H9 (cell line): Measurements from ENCODE around the gene UBASH3A. TPM values are rescaled to one million over a fixed set of nuclear protein-coding genes. Genes with fewer than 3 reads are reported as not detected.
A peak's percentile ranks its signal among the peaks of the same experiment; 100 is the strongest.

Source experiments
- DNase-seq: peaks from one replicate; pipeline ENCODE4 v3.0.0-alpha.2; 2017
- H2AFZ ChIP-seq: one replicate; pipeline ENCODE4 v1.6.1; 2013; ENCODE audit warnings: mild to moderate bottlenecking, low read length, control low read depth, moderate library complexity
- H2AK5ac ChIP-seq: 2 replicates; pipeline ENCODE4 v1.6.1; 2013; ENCODE audit warnings: low read length, control low read depth, mixed read lengths; ENCODE audit not compliant: insufficient read length
- H2BK120ac ChIP-seq: one replicate; pipeline ENCODE4 v1.6.1; 2013; ENCODE audit warnings: low read depth, mild to moderate bottlenecking, low read length, control low read depth, inconsistent platforms; ENCODE audit not compliant: poor library complexity, severe bottlenecking
- H2BK12ac ChIP-seq: 2 replicates; pipeline ENCODE4 v1.6.1; 2013; ENCODE audit warnings: low read length, control low read depth, mixed read lengths, low read depth; ENCODE audit not compliant: insufficient read length
- H2BK15ac ChIP-seq: 2 replicates; pipeline ENCODE4 v1.6.1; 2013; ENCODE audit warnings: low read depth, low read length, control low read depth
- H2BK20ac ChIP-seq: one replicate; pipeline ENCODE4 v1.6.1; 2013; ENCODE audit warnings: low read depth, mild to moderate bottlenecking, low read length, control low read depth, inconsistent platforms; ENCODE audit not compliant: poor library complexity, severe bottlenecking
- H2BK5ac ChIP-seq: 2 replicates; pipeline ENCODE4 v1.6.1; 2013; ENCODE audit warnings: low read length, control low read depth, mixed read lengths; ENCODE audit not compliant: insufficient read length
- H3K14ac ChIP-seq: 2 replicates; pipeline ENCODE4 v1.6.1; 2013; ENCODE audit warnings: low read length, control low read depth; ENCODE audit not compliant: insufficient read depth
- H3K18ac ChIP-seq: 2 replicates; pipeline ENCODE4 v1.6.1; 2013; ENCODE audit warnings: low read depth, mild to moderate bottlenecking, mixed read lengths, low read length, control low read depth; ENCODE audit not compliant: insufficient read length
- H3K23ac ChIP-seq: 2 replicates; pipeline ENCODE4 v1.6.1; 2013; ENCODE audit warnings: low read length, control low read depth, mixed read lengths, low read depth; ENCODE audit not compliant: insufficient read length
- H3K23me2 ChIP-seq: 2 replicates; pipeline ENCODE4 v1.6.1; 2013; ENCODE audit warnings: low read depth, mild to moderate bottlenecking, mixed read lengths, low read length, control low read depth; ENCODE audit not compliant: insufficient read length, poor library complexity, severe bottlenecking
- H3K27ac ChIP-seq: 2 replicates; pipeline ENCODE4 v1.5.1; 2013; ENCODE audit warnings: low read length, control low read depth, mixed read lengths, low read depth; ENCODE audit not compliant: insufficient read length
- H3K27me3 ChIP-seq: 2 replicates; pipeline ENCODE4 v1.6.1; 2013; ENCODE audit warnings: low read length, control low read depth, inconsistent platforms; ENCODE audit not compliant: insufficient read depth
- H3K4ac ChIP-seq: 2 replicates; pipeline ENCODE4 v1.6.1; 2013; ENCODE audit warnings: low read depth, mild to moderate bottlenecking, control low read depth, inconsistent platforms, low read length, moderate library complexity
- H3K4me1 ChIP-seq: 2 replicates; pipeline ENCODE4 v1.6.1; 2013; ENCODE audit warnings: low read length, control low read depth, inconsistent platforms; ENCODE audit not compliant: insufficient read depth
- H3K4me2 ChIP-seq: 2 replicates; pipeline ENCODE4 v1.6.1; 2013; ENCODE audit warnings: low read length, control low read depth, mixed read lengths; ENCODE audit not compliant: insufficient read length, insufficient read depth
- H3K56ac ChIP-seq: 2 replicates; pipeline ENCODE4 v1.6.1; 2013; ENCODE audit warnings: low read depth, mild to moderate bottlenecking, mixed read lengths, low read length, control low read depth; ENCODE audit not compliant: insufficient read length
- H3K79me1 ChIP-seq: 2 replicates; pipeline ENCODE4 v1.6.1; 2013; ENCODE audit warnings: low read depth, mild to moderate bottlenecking, moderate library complexity, low read length, control low read depth, inconsistent platforms; ENCODE audit not compliant: insufficient read depth, poor library complexity, severe bottlenecking
- H3K79me2 ChIP-seq: 2 replicates; pipeline ENCODE4 v1.6.1; 2013; ENCODE audit warnings: low read length, control low read depth, inconsistent platforms; ENCODE audit not compliant: insufficient read depth
- H3K9ac ChIP-seq: 2 replicates; pipeline ENCODE4 v1.6.1; 2013; ENCODE audit warnings: low read length, control low read depth, mixed read lengths; ENCODE audit not compliant: insufficient read length; ENCODE audit errors: extremely low read depth
- H3K9me3 ChIP-seq: one replicate; pipeline ENCODE4 v1.6.1; 2013; ENCODE audit warnings: low read depth, low read length, inconsistent platforms; ENCODE audit not compliant: control insufficient read depth
- H3T11ph ChIP-seq: one replicate; pipeline ENCODE4 v1.6.1; 2013; ENCODE audit warnings: mild to moderate bottlenecking, low read length, control low read depth, inconsistent platforms
- H4K20me1 ChIP-seq: one replicate; pipeline ENCODE4 v1.6.1; 2013; ENCODE audit not compliant: control insufficient read depth, insufficient read length, insufficient read depth
- H4K5ac ChIP-seq: 2 replicates; pipeline ENCODE4 v1.6.1; 2013; ENCODE audit warnings: low read depth, mild to moderate bottlenecking, mixed read lengths, low read length, control low read depth; ENCODE audit not compliant: insufficient read length
- H4K8ac ChIP-seq: replicated peaks from 2 replicates; pipeline ENCODE4 v1.6.1; 2013; ENCODE audit warnings: low read length, control low read depth, mixed read lengths, low read depth; ENCODE audit not compliant: insufficient read length
- H4K91ac ChIP-seq: 2 replicates; pipeline ENCODE4 v1.6.1; 2013; ENCODE audit warnings: low read depth, mild to moderate bottlenecking, moderate library complexity, mixed read lengths, low read length, control low read depth; ENCODE audit not compliant: insufficient read length
- H3K27ac Mint-ChIP-seq, 3 experiments: 2 replicates in 2 of 3; 3 replicates in 1 of 3; pipeline ENCODE4 v1.8.0; 2020 to 2021; ENCODE audit warnings: mixed read lengths in 3 of 3, mild to moderate bottlenecking in 1 of 3, moderate library complexity in 1 of 3
- H3K27me3 Mint-ChIP-seq: 2 replicates; pipeline ENCODE4 v1.8.0; 2021; ENCODE audit warnings: low read depth, mild to moderate bottlenecking, moderate library complexity, mixed read lengths
- H3K36me3 Mint-ChIP-seq, 3 experiments: 2 replicates in 2 of 3; 3 replicates in 1 of 3; pipeline ENCODE4 v1.8.0; 2020 to 2021; ENCODE audit warnings: low read depth in 3 of 3, mixed read lengths in 3 of 3; ENCODE audit not compliant: insufficient read depth in 1 of 3
- H3K4me1 Mint-ChIP-seq, 2 experiments: 2 replicates each; pipeline ENCODE4 v1.8.0; 2020; ENCODE audit warnings: mixed read lengths in 2 of 2
- H3K4me3 Mint-ChIP-seq, 2 experiments: 2 replicates in 1 of 2; 3 replicates in 1 of 2; pipeline ENCODE4 v1.8.0; 2020 to 2021; ENCODE audit warnings: mild to moderate bottlenecking in 2 of 2, mixed read lengths in 2 of 2, moderate library complexity in 1 of 2
- H3K9me3 Mint-ChIP-seq, 2 experiments: 2 replicates in 1 of 2; 3 replicates in 1 of 2; pipeline ENCODE4 v1.8.0; 2020; ENCODE audit warnings: mild to moderate bottlenecking in 2 of 2, mixed read lengths in 2 of 2, moderate library complexity in 1 of 2
- CTCF ChIP-seq: fragments of 200-600 bp; sonication (generic); conservative IDR thresholded peaks from 3 replicates; pipeline ENCODE4 v1.8.0; 2021; ENCODE audit warnings: antibody characterized with exemption, mild to moderate bottlenecking
- WGBS: extraction: QIAGEN DNeasy Blood & Tissue Kit; methylation state at CpG from one replicate; pipeline ENCODE4 v1.1.7; 2013; ENCODE audit warnings: missing lambda C conversion rate, low lambda C conversion rate, mixed read lengths; ENCODE audit not compliant: insufficient read length; ENCODE audit errors: extremely low coverage; 5-methylcytosine and 5-hydroxymethylcytosine counted together
- total RNA-seq: library from RNA; stranded (reverse); gene quantifications from 2 replicates; pipeline ENCODE4 v1.2.1, GENCODE V29; 2021

Gene UBASH3A
- total RNA-seq, 1 experiment from 2014 or later: not detected

GRCh38 chr21:42374864-42375499, 28.7 kb upstream of the UBASH3A start:
- H4K20me1 ChIP-seq: no peaks in the 10 kb centered on the region
- no peak overlapping the region for H4K91ac ChIP-seq
- no peak overlapping the region for H2BK20ac ChIP-seq
- H3K79me2 ChIP-seq: no peaks in the 10 kb centered on the region
- no peak overlapping the region for H3K27ac Mint-ChIP-seq
- no peaks in the 10 kb centered on the region for H3K9me3 ChIP-seq
- no peak overlapping the region for H4K5ac ChIP-seq
- H3K9me3 Mint-ChIP-seq: no peaks in the 10 kb centered on the region; a peak in 1 of 5 replicates
- no peak overlapping the region for H4K8ac ChIP-seq
- peak overlapping the region; percentile 29; the same call in 1 of the 2 replicates for H3K14ac ChIP-seq
- TF ChIP-seq CTCF: no peak
- no peaks in the 10 kb centered on the region for H3K27me3 ChIP-seq
- H3K23me2 ChIP-seq: no peaks in the 10 kb centered on the region
- peak; percentile 40 for DNase-seq
- no peak overlapping the region for H3K4me2 ChIP-seq
- no peak overlapping the region for H3K56ac ChIP-seq
- no peak overlapping the region for H2BK12ac ChIP-seq
- no peak overlapping the region for H3K23ac ChIP-seq
- no peak overlapping the region for H3K27ac ChIP-seq
- H2BK5ac ChIP-seq: no peak overlapping the region
- H3K4me3 Mint-ChIP-seq: no peak overlapping the region; a peak in 1 of 5 replicates
- no peak overlapping the region for H2AFZ ChIP-seq
- H2AK5ac ChIP-seq: no peak overlapping the region
- no peak overlapping the region for H3K9ac ChIP-seq
- no peak overlapping the region for H3K4ac ChIP-seq
- no peak overlapping the region for H3K18ac ChIP-seq
- no peaks in the 10 kb centered on the region for H3K79me1 ChIP-seq
- no CpG with 5 or more reads among the region's 23 CpGs for WGBS
- peaks cover 31% of the 10 kb centered on the region for H3K27me3 Mint-ChIP-seq
- peaks cover 6 to 11% of the 10 kb centered on the region in 2 experiments for H3K4me1 Mint-ChIP-seq
- no peak overlapping the region for H2BK120ac ChIP-seq
- no peaks in the 10 kb centered on the region for H3K36me3 Mint-ChIP-seq
- H3K4me1 ChIP-seq: no peaks in the 10 kb centered on the region
- no peak overlapping the region for H2BK15ac ChIP-seq
- H3T11ph ChIP-seq: no peak overlapping the region
